ENCODE measurements around the gene SMIM29. TPM values are rescaled to one million over a fixed set of nuclear protein-coding genes. Genes with fewer than 3 reads are reported as not detected.
A peak's percentile ranks its signal among the peaks of the same experiment; 100 is the strongest.

Gene SMIM29
- total RNA-seq, 3 donors from 2014 or later (not counting 1 experiment from before 2014, with no cell fraction given) = 30.8 to 48.0 (median 39.7) TPM

DNA sequence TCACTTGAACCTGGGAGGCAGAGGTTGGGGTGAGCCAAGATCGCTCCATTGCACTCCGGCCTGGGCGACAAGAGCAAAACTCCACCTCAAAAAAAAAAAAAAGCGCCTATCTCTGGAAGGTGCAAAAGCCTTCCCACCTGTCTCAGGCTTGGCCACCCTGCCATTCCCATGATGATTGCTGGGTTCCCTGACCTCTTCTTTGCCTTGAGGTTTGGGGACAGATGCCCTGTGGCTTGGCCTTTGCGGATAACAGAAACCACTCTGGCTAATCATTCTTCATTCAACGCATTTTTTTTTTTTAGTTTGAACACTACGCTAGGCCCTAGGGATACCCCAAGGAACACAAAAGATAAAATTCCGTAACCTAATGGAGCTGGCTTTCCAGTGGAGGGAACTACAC, 18.9 kb downstream of the SMIM29 start:
- TF ChIP-seq, protein P1, sequence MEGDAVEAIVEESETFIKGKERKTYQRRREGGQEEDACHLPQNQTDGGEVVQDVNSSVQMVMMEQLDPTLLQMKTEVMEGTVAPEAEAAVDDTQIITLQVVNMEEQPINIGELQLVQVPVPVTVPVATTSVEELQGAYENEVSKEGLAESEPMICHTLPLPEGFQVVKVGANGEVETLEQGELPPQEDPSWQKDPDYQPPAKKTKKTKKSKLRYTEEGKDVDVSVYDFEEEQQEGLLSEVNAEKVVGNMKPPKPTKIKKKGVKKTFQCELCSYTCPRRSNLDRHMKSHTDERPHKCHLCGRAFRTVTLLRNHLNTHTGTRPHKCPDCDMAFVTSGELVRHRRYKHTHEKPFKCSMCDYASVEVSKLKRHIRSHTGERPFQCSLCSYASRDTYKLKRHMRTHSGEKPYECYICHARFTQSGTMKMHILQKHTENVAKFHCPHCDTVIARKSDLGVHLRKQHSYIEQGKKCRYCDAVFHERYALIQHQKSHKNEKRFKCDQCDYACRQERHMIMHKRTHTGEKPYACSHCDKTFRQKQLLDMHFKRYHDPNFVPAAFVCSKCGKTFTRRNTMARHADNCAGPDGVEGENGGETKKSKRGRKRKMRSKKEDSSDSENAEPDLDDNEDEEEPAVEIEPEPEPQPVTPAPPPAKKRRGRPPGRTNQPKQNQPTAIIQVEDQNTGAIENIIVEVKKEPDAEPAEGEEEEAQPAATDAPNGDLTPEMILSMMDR (IDR thresholded peaks at IDR 0.05) = no peak
- H3K4me1 ChIP-seq (ENCODE audit: control insufficient read depth, insufficient read depth, low read length) = peaks cover 16% of the 10 kb centered on the region
- peaks cover 0 to 8% of the 10 kb centered on the region in 2 donors for H3K4me1 Mint-ChIP-seq
- no peak overlapping the region for H3K4me3 ChIP-seq (ENCODE audit: low read length)
- DNase-seq (no peak), ATAC-seq (no peak)
- H3K9me3 Mint-ChIP-seq = no peaks in the 10 kb centered on the region
- H3K27ac Mint-ChIP-seq = peak overlapping the region in 1 of 2 donors; percentile 43
- intact Hi-C loops (cut with micrococcal nuclease) = no loop called here
- no peaks in the 10 kb centered on the region for H3K9me3 ChIP-seq (ENCODE audit: control insufficient read depth, insufficient read depth, low read length)
- H3K27me3 Mint-ChIP-seq (ENCODE audit: low read depth in 2 of 2) = no peaks in the 10 kb centered on the region
- no peaks in the 10 kb centered on the region for H3K27me3 ChIP-seq (ENCODE audit: control insufficient read depth, insufficient read depth, low read length)
- H3K36me3 ChIP-seq (ENCODE audit: control insufficient read depth, insufficient read depth, low read length) = no peaks in the 10 kb centered on the region
- no peaks in the 10 kb centered on the region for H3K36me3 Mint-ChIP-seq
- over 99% methylated on average over 8 of the region's 8 CpGs for WGBS (ENCODE audit: insufficient coverage)
- H3K4me3 Mint-ChIP-seq = no peak overlapping the region
- H3K27ac ChIP-seq (ENCODE audit: low read length) = no peak overlapping the region

DNA sequence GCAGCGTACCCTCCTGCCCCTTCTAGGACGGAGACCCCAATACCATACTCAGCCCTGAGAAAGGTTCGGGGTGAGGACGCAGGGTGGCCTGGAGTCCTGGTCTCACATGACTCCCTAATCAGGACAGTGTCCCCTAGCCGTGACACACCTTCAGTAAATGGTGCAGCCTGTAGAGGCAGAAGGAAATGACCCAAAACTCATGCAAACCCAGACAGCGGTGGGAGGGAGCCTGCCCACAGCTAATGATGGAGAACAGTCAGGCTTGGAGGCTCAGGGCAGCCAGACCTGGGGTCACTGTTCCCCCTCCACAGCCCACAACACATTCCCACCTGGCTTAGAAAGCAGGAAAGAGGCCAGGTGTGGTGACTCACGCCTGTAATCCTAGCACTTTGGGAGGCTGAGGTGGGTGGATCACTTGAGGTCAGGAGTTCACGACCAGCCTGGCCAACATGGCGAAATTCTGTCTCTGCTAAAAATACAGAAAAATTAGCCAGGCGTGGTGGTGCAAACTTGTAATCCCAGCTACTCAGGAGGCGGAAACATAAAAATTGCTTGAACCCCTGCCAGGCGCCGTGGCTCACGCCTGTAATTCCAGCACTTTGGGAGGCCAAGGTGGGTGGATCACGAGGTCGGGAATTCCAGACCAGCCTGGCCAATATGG, 20.9 kb downstream of the SMIM29 start:
- H3K4me1 ChIP-seq (ENCODE audit: control insufficient read depth, insufficient read depth, low read length) = peaks cover 28% of the 10 kb centered on the region
- WGBS (ENCODE audit: insufficient coverage) = 85% methylated on average over 16 of the region's 16 CpGs
- H3K9me3 ChIP-seq (ENCODE audit: control insufficient read depth, insufficient read depth, low read length) = no peaks in the 10 kb centered on the region
- TF ChIP-seq, protein P1 (IDR thresholded peaks at IDR 0.05) = no peak
- ATAC-seq (no peak), DNase-seq (no peak)
- no peaks in the 10 kb centered on the region for H3K27me3 ChIP-seq (ENCODE audit: control insufficient read depth, insufficient read depth, low read length)
- H3K36me3 ChIP-seq (ENCODE audit: control insufficient read depth, insufficient read depth, low read length) = no peaks in the 10 kb centered on the region
- Mint-ChIP-seq H3K27me3 (ENCODE audit: low read depth in 2 of 2) (no peaks in the 10 kb centered on the region), H3K9me3 (no peaks in the 10 kb centered on the region), H3K4me1 (peaks cover 6% of the 10 kb centered on the region in 2 donors), H3K36me3 (no peaks in the 10 kb centered on the region), H3K27ac (peak overlapping the region in 1 of 2 donors; percentile 94), H3K4me3 (no peak overlapping the region)
- H3K4me3 ChIP-seq (ENCODE audit: low read length) = no peak overlapping the region
- intact Hi-C loops (cut with micrococcal nuclease) = no loop called here
- H3K27ac ChIP-seq (ENCODE audit: low read length) = peak overlapping the region; percentile 35

DNA sequence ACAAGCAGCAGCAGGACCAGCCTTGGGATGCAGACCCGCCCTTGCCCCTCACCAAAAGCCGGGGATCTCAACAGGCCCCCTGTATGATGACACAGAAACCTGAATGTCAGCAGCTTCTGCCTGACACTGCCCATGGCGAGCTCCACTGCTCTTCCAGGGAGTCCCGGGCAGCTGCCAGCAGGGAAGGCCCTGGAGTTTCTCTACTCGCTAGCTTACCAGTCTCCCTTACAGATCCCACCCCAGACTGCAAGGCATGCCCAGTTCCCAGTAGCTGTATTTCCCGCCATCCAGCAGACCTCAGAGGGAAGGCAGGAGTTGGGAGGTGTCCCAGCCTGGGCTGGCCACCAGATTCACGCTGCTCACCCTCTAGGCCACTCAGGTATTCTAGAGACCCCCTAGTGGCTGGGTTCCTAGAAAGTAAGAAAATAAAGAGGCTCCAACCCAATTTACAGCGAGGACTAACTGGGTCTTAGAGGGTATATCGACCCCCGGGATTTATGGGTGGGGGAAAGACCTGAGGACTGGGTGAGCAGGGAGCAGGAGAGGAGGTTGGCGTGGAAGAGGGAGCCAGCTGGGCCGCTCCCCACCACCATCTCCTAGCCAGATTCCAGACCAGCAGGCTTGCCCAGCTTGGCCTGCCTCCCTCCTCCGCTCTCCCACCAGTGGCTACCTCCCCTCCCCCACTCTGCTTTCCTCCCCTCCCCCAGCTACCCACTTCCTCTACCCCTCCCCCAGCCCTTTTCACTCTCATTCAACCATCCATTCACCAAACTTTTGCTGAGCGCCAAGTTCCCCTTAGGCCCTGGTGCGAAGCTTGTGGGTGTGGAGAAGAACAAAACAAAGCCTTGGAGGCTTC, 21.8 kb downstream of the SMIM29 start:
- peaks cover 6% of the 10 kb centered on the region in 2 donors for H3K4me1 Mint-ChIP-seq
- ATAC-seq = no peak
- H3K4me3 ChIP-seq (ENCODE audit: low read length) = no peak overlapping the region
- peaks cover 28% of the 10 kb centered on the region for H3K4me1 ChIP-seq (ENCODE audit: control insufficient read depth, insufficient read depth, low read length)
- TF ChIP-seq, protein P1 (IDR thresholded peaks at IDR 0.05) = no peak
- intact Hi-C loops (cut with micrococcal nuclease) = no loop called here
- no peaks in the 10 kb centered on the region for H3K9me3 Mint-ChIP-seq
- H3K27me3 Mint-ChIP-seq (ENCODE audit: low read depth in 2 of 2) = no peaks in the 10 kb centered on the region
- peak overlapping the region in 1 of 2 donors; percentile 94 for H3K27ac Mint-ChIP-seq
- peak overlapping the region; percentile 35 for H3K27ac ChIP-seq (ENCODE audit: low read length)
- no peaks in the 10 kb centered on the region for H3K36me3 ChIP-seq (ENCODE audit: control insufficient read depth, insufficient read depth, low read length)
- WGBS (ENCODE audit: insufficient coverage) = 86% methylated on average over 15 of the region's 15 CpGs
- H3K4me3 Mint-ChIP-seq = no peak overlapping the region
- H3K36me3 Mint-ChIP-seq = no peaks in the 10 kb centered on the region
- peak in 1 of 2 donors; percentile 17 for DNase-seq
- no peaks in the 10 kb centered on the region for H3K9me3 ChIP-seq (ENCODE audit: control insufficient read depth, insufficient read depth, low read length)
- no peaks in the 10 kb centered on the region for H3K27me3 ChIP-seq (ENCODE audit: control insufficient read depth, insufficient read depth, low read length)

All from natural killer cell (primary cell).